CD4-positive, alpha-beta T cell treated with Interleukin-2 at 100 ng/mL for 4 hours (primary cell): ENCODE measurements around the gene PLET1.
A peak's percentile ranks its signal among the peaks of the same experiment; 100 is the strongest.

Source experiments
- DNase-seq: peaks from one replicate; pipeline ENCODE4 v3.0.0-alpha.2; 2020; ENCODE audit warnings: low spot score

The PLET1 gene

GRCh38 chr11:112281726-112282125, 21.1 kb upstream of the PLET1 start:
- DNase-seq: no peak

- DNase-seq: peak; percentile 84
These were observed 19.8 kb upstream of the PLET1 start for GRCh38 chr11:112280268-112281126.

GRCh38 chr11:112279901-112280267, 19.2 kb upstream of the PLET1 start:
- peak; percentile 76 for DNase-seq

GRCh38 chr11:112278803-112279202, 18.1 kb upstream of the PLET1 start:
- DNase-seq: no peak

- DNase-seq: no peak
These were observed 17.3 kb upstream of the PLET1 start for GRCh38 chr11:112277941-112278340.

- DNase-seq: no peak
These were observed 16.4 kb upstream of the PLET1 start for GRCh38 chr11:112277029-112277428.

- DNase-seq: no peak
These were observed 13.5 kb upstream of the PLET1 start for GRCh38 chr11:112274007-112274783.

- DNase-seq: no peak
These were observed 12.4 kb upstream of the PLET1 start for GRCh38 chr11:112273066-112273465.

- no peak for DNase-seq
These were observed 10.6 kb upstream of the PLET1 start for GRCh38 chr11:112271242-112271641.

GRCh38 chr11:112270551-112271180, 10.0 kb upstream of the PLET1 start:
- DNase-seq: no peak

GRCh38 chr11:112269139-112269538, 8.5 kb upstream of the PLET1 start:
- DNase-seq: no peak

GRCh38 chr11:112268406-112268805, 7.7 kb upstream of the PLET1 start:
- DNase-seq: no peak

GRCh38 chr11:112267188-112267591, 6.5 kb upstream of the PLET1 start:
- no peak for DNase-seq

- no peak for DNase-seq
These were observed 5.7 kb upstream of the PLET1 start for GRCh38 chr11:112266410-112266778.

GRCh38 chr11:112265659-112266409, 5.2 kb upstream of the PLET1 start:
- no peak for DNase-seq

- DNase-seq: no peak
These were observed 5.5 kb downstream of the PLET1 start for GRCh38 chr11:112255067-112255720.

- no peak for DNase-seq
These were observed 6.9 kb downstream of the PLET1 start for GRCh38 chr11:112253605-112254242.

- no peak for DNase-seq
These were observed 10.6 kb downstream of the PLET1 start for GRCh38 chr11:112249871-112250610.

- no peak for DNase-seq
These were observed 12.5 kb downstream of the PLET1 start for GRCh38 chr11:112248201-112248600.

- DNase-seq: no peak
These were observed 13.5 kb downstream of the PLET1 start for GRCh38 chr11:112247201-112247600.
